Suprapubic skin (tissue), 3 donors: ENCODE measurements around the gene RBPMS2.

Experiments
- CTCF ChIP-seq, 2 donors: fragments of 200-600 bp in 1 of 2; fragments of 450-650 bp in 1 of 2; sonication (generic) in 1 of 2; IDR thresholded peaks; one replicate each; pipeline ENCODE4 v1.5.1; 2016 to 2019; ENCODE audit warnings: antibody characterized with exemption in 2 of 2, mild to moderate bottlenecking in 1 of 2, moderate library complexity in 1 of 2
- POLR2A ChIP-seq, 2 donors: fragments of 450-650 bp; IDR thresholded peaks; one replicate each; pipeline ENCODE4 v1.6.1; 2017; ENCODE audit warnings: antibody characterized with exemption in 2 of 2, mild to moderate bottlenecking in 2 of 2, moderate library complexity in 2 of 2

GRCh38 chr15:64742385-64742784 is 33.0 kb downstream of the RBPMS2 start:
- no peak for TF ChIP-seq CTCF (IDR thresholded peaks at IDR 0.05)
- no peak for TF ChIP-seq POLR2A (IDR thresholded peaks at IDR 0.05)
